Endothelial cell of umbilical vein (primary cell): ENCODE data around the gene INAVA. TPM values are rescaled to one million over a fixed set of nuclear protein-coding genes. Genes with fewer than 3 reads are reported as not detected.

Source experiments
- BruUV-seq: library from RNA; stranded (reverse); fragments of 400-500 nt; replicated peaks from 2 replicates; lab custom pipeline; 2021; lab: Mats Ljungman, UMichigan
- CTCF ChIA-PET: fragments of 300-600, 350-600 bp; sonication (Branson Sonifier 250); formaldehyde crosslinking; loops from one replicate; lab custom pipeline; 2021; ENCODE audit warnings: antibody characterized with exemption, inconsistent platforms; lab: Charles Lee
- POLR2A ChIA-PET: fragments of 300-600, 350-600 bp; sonication (Branson Sonifier 250); formaldehyde crosslinking; loops from one replicate; lab custom pipeline; 2021; ENCODE audit warnings: antibody characterized with exemption, inconsistent platforms; lab: Charles Lee
- DNase-seq: peaks from one replicate; pipeline ENCODE4 v3.0.0-alpha.2; 2011; ENCODE audit warnings: low read depth, low spot score
- FAIRE-seq: peaks from 2 replicates; lab custom pipeline; 2011; peaks lifted over from hg19 to GRCh38; lab: Jason Lieb, UNC
- H2AFZ ChIP-seq: 2 replicates; pipeline ENCODE4 v1.6.0; 2012; ENCODE audit warnings: low read depth, low read length, control low read depth, inconsistent platforms
- H3K27ac ChIP-seq: 2 replicates; pipeline ENCODE4 v1.5.1; 2011; ENCODE audit warnings: low read depth, mild to moderate bottlenecking, control low read depth, low read length, moderate library complexity; ENCODE audit not compliant: insufficient read depth
- H3K27me3 ChIP-seq, 2 experiments: 2 replicates each; pipeline versions ENCODE4 v1.6.0 to v1.6.1; 2011; ENCODE audit warnings: low read length in 2 of 2, mixed read lengths in 1 of 2; ENCODE audit not compliant: control insufficient read depth in 2 of 2, insufficient read depth in 2 of 2
- H3K36me3 ChIP-seq, 2 experiments: 2 replicates in 1 of 2; 3 replicates in 1 of 2; pipeline ENCODE4 v1.5.1; 2011; ENCODE audit warnings: low read length in 2 of 2, mild to moderate bottlenecking in 1 of 2, moderate library complexity in 1 of 2; ENCODE audit not compliant: control insufficient read depth in 2 of 2, insufficient read depth in 2 of 2; ENCODE audit errors: extremely low read depth in 1 of 2
- H3K4me1 ChIP-seq: 3 replicates; pipeline ENCODE4 v1.5.1; 2011; ENCODE audit warnings: mild to moderate bottlenecking, low read length; ENCODE audit not compliant: control insufficient read depth, insufficient read depth; ENCODE audit errors: extremely low read depth
- H3K4me2 ChIP-seq: 2 replicates; pipeline ENCODE4 v1.6.1; 2011; ENCODE audit warnings: low read length, control low read depth, mixed read lengths; ENCODE audit not compliant: insufficient read depth
- H3K4me3 ChIP-seq, 3 experiments: fragments of 200-600 bp in 1 of 3; sonication (generic), shearing (Covaris generic) in 1 of 3; replicated peaks in 1 of 3; 2 replicates each; pipeline ENCODE4 v1.5.1; 2011 to 2016; ENCODE audit warnings: control low read depth in 3 of 3, low read length in 3 of 3, mild to moderate bottlenecking in 2 of 3, inconsistent platforms in 1 of 3, low read depth in 1 of 3, moderate library complexity in 1 of 3; ENCODE audit not compliant: insufficient read depth in 1 of 3
- H3K79me2 ChIP-seq: 2 replicates; pipeline ENCODE4 v1.6.0; 2012; ENCODE audit warnings: low read length, inconsistent platforms; ENCODE audit not compliant: control insufficient read depth, insufficient read depth
- H3K9ac ChIP-seq: replicated peaks from 2 replicates; pipeline ENCODE3; 2011; ENCODE audit warnings: low read length, control low read depth; ENCODE audit not compliant: insufficient read depth; ENCODE audit errors: extremely low read depth
- H3K9me1 ChIP-seq: replicated peaks from 3 replicates; pipeline ENCODE4 v1.6.0; 2011; ENCODE audit warnings: mild to moderate bottlenecking, low read length; ENCODE audit not compliant: control insufficient read depth, insufficient read depth; ENCODE audit errors: extremely low read depth
- H3K9me3 ChIP-seq: replicated peaks from 2 replicates; pipeline ENCODE4 v1.5.1; 2012; ENCODE audit warnings: low read length, inconsistent platforms; ENCODE audit not compliant: control insufficient read depth, insufficient read depth
- H4K20me1 ChIP-seq: replicated peaks from 2 replicates; pipeline ENCODE3; 2011; ENCODE audit warnings: mild to moderate bottlenecking, low read length; ENCODE audit not compliant: control insufficient read depth, insufficient read depth; ENCODE audit errors: extremely low read depth
- CTCF ChIP-seq, 2 donors: IDR thresholded peaks; 1 replicate in 1 of 2; 2 replicates in 1 of 2; pipeline ENCODE4 v1.5.1; 2011; ENCODE audit warnings: low read length in 2 of 2, mild to moderate bottlenecking in 2 of 2, moderate library complexity in 2 of 2, control low read depth in 1 of 2, inconsistent platforms in 1 of 2, low read depth in 1 of 2; ENCODE audit not compliant: insufficient read depth in 1 of 2; ENCODE audit errors: extremely low read depth in 1 of 2
- EZH2 ChIP-seq: IDR thresholded peaks from 2 replicates; pipeline ENCODE4 v1.6.1; 2012; ENCODE audit warnings: borderline replicate concordance, low read depth, mild to moderate bottlenecking, moderate library complexity, low read length, inconsistent platforms; ENCODE audit not compliant: severe bottlenecking
- FOS ChIP-seq: IDR thresholded peaks from 2 replicates; pipeline ENCODE4 v1.6.1; 2011; ENCODE audit warnings: mild to moderate bottlenecking, low read length, moderate library complexity, borderline replicate concordance; ENCODE audit not compliant: insufficient read depth
- GATA2 ChIP-seq: IDR thresholded peaks from 2 replicates; pipeline ENCODE4 v1.7.0; 2011; ENCODE audit warnings: low read depth, mild to moderate bottlenecking, moderate library complexity, mixed read lengths, low read length; ENCODE audit not compliant: insufficient read length, insufficient read depth
- JUN ChIP-seq: IDR thresholded peaks from 2 replicates; pipeline ENCODE4 v1.6.1; 2011; ENCODE audit warnings: borderline replicate concordance, low read depth; ENCODE audit not compliant: insufficient read length, insufficient read depth
- MAX ChIP-seq: IDR thresholded peaks from 2 replicates; pipeline ENCODE4 v1.6.1; 2011; ENCODE audit not compliant: insufficient read depth, insufficient read length
- MYC ChIP-seq: IDR thresholded peaks from one replicate; pipeline ENCODE4 v1.6.1; 2011; ENCODE audit warnings: mild to moderate bottlenecking, low read depth, low read length
- POLR2A ChIP-seq: IDR thresholded peaks from 2 replicates; pipeline ENCODE4 v1.6.1; 2012; ENCODE audit warnings: low read depth, mild to moderate bottlenecking, control low read depth, low read length
- POLR2AphosphoS5 ChIP-seq: IDR thresholded peaks from 2 replicates; pipeline ENCODE4 v1.6.1; 2012; ENCODE audit warnings: low read depth, mild to moderate bottlenecking, control low read depth, low read length, moderate library complexity; ENCODE audit not compliant: insufficient read depth
- dilution Hi-C: fragments of 300-500 bp; cut with MboI; formaldehyde crosslinking; loops from one replicate; pipeline ENCODE4 v1.15.0; 2019; ENCODE audit warnings: low sequenced_read_pairs; ENCODE audit not compliant: extremely low pct_ligation_motif_present
- intact Hi-C: fragments of 100-400 bp; cut with micrococcal nuclease; formaldehyde crosslinking; loops from one replicate; pipeline ENCODE4 v1.10.0; 2022
- polyA plus RNA-seq, 4 experiments: library from polyadenylated mRNA; depleted of rRNA in 3 of 4; stranded (reverse) in 3 of 4; unstranded in 1 of 4; fragments of >200 nt; gene quantifications; 2 replicates each; pipeline versions ENCODE4 v1.2.1 to v1.2.3, GENCODE V29; 2011 to 2012; ENCODE audit warnings: missing spikeins in 1 of 4
- total RNA-seq: library from RNA; stranded (reverse); gene quantifications from 2 replicates; pipeline ENCODE4 v1.2.3, GENCODE V29; 2021

The INAVA gene
- total and polyA plus RNA-seq, 2 donors (not counting 3 experiments of a cell fraction or from before 2014, with no cell fraction given), result 0.42 TPM; not detected in 1

GRCh38 chr1:200885623-200886402 lies 8.9 kb upstream of the INAVA start:
- intact Hi-C loops, result no loop called here
- ChIA-PET POLR2A (no interaction called here), CTCF (no interaction called here)
- no peak for FAIRE-seq
- Histone ChIP-seq H3K4me2 (no peak overlapping the region), H3K36me3 (no peaks in the 10 kb centered on the region), H3K9me1 (no peaks in the 10 kb centered on the region), H3K27ac (no peak overlapping the region), H3K27me3 (peaks cover 11 to 19% of the 10 kb centered on the region in 2 experiments), H3K4me1 (no peaks in the 10 kb centered on the region), H2AFZ (no peak overlapping the region), H3K4me3 (no peak overlapping the region), H3K79me2 (no peaks in the 10 kb centered on the region), H3K9ac (no peak overlapping the region), H3K9me3 (no peaks in the 10 kb centered on the region), H4K20me1 (no peaks in the 10 kb centered on the region)
- DNase-seq, result no peak
- dilution Hi-C loops, result no loop called here
- no peak for TF ChIP-seq CTCF (IDR thresholded peaks at IDR 0.05; ENCODE audit: extremely low read depth in 1 of 2, insufficient read depth in 1 of 2, low read depth in 1 of 2, low read length in 2 of 2)
- no peak for TF ChIP-seq POLR2AphosphoS5
- TF ChIP-seq EZH2, result no peak
- TF ChIP-seq MYC, result no peak
- TF ChIP-seq MAX, result no peak
- no peak for TF ChIP-seq GATA2
- no peak for TF ChIP-seq POLR2A
- no peak for TF ChIP-seq JUN
- TF ChIP-seq FOS, result no peak
- no TSS peak for BruUV-seq
